Posterior vena cava (tissue), 2 donors: ENCODE results near the gene PLD3. TPM values are rescaled to one million over a fixed set of nuclear protein-coding genes. Genes with fewer than 3 reads are reported as not detected.
A peak's percentile ranks its signal among the peaks of the same experiment; 100 is the strongest.

Experiments used
- DNase-seq: peaks from one replicate; pipeline ENCODE4 v3.0.0-alpha.2; 2020; ENCODE audit warnings: low spot score
- intact Hi-C, 2 donors: fragments of 100-400 bp; cut with DNase I; formaldehyde crosslinking; loops; one replicate each; pipeline versions ENCODE4 v1.14.1 to v1.14.2; 2022 to 2023
- long read RNA-seq, 2 donors: library from polyadenylated mRNA; unstranded; transcript quantifications; one replicate each; pipeline ENCODE4 v2.0.0, GENCODE V29; 2020 to 2021
- total RNA-seq, 2 donors: library from RNA; stranded (reverse); fragmentation: NEBNext Ultra II Directional; extraction: Animal tissue kit (Norgen Biotek cat#: 25700); gene quantifications; one replicate each; pipeline ENCODE4 v1.2.1, GENCODE V29; 2021
- donor health status: DM: yes; HTN: yes; CAD: no.
- donor health status: DM: yes; HTN: yes; CAD: no.

The PLD3 gene, protein sequence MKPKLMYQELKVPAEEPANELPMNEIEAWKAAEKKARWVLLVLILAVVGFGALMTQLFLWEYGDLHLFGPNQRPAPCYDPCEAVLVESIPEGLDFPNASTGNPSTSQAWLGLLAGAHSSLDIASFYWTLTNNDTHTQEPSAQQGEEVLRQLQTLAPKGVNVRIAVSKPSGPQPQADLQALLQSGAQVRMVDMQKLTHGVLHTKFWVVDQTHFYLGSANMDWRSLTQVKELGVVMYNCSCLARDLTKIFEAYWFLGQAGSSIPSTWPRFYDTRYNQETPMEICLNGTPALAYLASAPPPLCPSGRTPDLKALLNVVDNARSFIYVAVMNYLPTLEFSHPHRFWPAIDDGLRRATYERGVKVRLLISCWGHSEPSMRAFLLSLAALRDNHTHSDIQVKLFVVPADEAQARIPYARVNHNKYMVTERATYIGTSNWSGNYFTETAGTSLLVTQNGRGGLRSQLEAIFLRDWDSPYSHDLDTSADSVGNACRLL
- total RNA-seq, result 100 to 1,000 TPM; 153 to 281 TPM
- long read RNA-seq, donor 1, transcript PLD3-213 (3 exons, 750 nt), result major isoform, 6 of 83 reads
- long read RNA-seq, donor 1, partial matches to known transcripts, result 38 of 83 reads
- long read RNA-seq, donor 1, other reads (novel, unspliced or antisense), result 33 of 83 reads
- long read RNA-seq, donor 2, transcript PLD3-207 (13 exons, 2,140 nt), result major isoform, 30 of 214 reads
- long read RNA-seq, donor 2, partial matches to known transcripts, result 59 of 214 reads
- long read RNA-seq, donor 2, other reads (novel, unspliced or antisense), result 120 of 214 reads

DNA sequence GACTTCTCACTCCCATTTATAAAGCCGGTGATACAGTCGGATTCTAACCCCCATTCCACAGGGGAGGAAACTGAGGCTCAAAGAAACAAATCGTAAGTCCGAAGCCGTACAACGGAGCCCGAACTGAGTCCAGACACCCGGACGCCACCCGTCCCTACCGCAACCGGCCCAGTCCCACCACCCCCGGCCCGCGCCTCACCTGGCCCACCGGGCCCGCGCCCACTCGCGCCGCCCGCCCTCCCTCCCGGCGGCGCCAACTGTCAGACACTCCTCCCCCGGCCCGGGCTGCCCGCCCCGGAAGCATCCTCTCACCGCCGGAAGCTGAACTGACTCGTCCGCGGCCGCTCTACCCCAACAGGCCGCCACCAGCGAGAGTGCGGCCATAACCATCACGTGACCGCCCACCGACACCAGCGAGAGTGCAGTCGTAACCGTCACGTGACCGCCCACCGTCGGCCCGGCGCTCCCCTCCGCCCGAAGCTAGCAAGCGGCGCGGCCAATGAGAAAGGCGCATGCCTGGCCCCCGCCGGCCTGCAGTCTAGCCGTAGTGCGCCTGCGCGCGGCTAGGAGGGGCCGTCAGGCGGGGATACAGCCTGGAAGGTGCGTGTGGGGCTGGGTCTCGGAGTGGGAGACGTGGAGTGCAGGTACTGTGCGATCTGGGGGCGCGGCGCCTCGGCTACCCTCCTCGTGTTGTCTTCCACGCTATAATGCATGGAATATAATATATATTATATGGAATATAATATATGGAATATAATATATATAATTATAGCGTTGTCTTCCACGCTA lies at the start of gene PLD3, which contains the start of gene C19orf47:
Gene PLD3, plus strand, starts transcription at position 571 of the 789 bp plus-strand sequence. CDS start 17,789 bp downstream, outside the sequence.
Gene C19orf47, minus strand, starts transcription at position 273 of the 789 bp plus-strand sequence. CDS start 6,540 bp downstream, outside the sequence.
- DNase-seq, result peak; percentile 100
- intact Hi-C loops, result loop anchor here in 1 of 2 donors (10.0 kb wide), 1 partner anchor 96 kb away; the partner anchor contains the start of gene SERTAD3

DNA sequence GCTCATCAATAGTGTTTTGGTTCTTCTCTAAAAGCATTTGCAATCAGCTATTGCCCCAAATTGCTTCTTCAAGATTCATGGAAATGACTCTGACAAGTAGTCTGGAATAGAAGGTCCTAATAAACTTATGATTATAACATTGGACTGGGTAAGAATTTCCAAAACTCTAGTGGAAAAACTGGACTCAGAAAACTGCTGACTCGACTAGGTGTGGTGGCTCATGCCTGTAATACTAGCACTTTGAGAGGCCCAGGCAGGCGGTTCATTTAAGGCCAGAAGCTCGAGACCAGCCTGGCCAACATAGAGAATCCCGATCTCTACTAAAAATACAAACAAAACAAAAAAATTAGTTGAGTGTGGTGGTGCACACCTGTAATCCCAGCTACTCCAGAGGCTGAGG lies 47.8 kb upstream of the PLD3 start:
- intact Hi-C loops, result loop anchor here in 1 of 2 donors (10.0 kb wide), 1 partner anchor 94 kb away; the partner anchor contains the start of gene HIPK4
- DNase-seq, result no peak

DNA sequence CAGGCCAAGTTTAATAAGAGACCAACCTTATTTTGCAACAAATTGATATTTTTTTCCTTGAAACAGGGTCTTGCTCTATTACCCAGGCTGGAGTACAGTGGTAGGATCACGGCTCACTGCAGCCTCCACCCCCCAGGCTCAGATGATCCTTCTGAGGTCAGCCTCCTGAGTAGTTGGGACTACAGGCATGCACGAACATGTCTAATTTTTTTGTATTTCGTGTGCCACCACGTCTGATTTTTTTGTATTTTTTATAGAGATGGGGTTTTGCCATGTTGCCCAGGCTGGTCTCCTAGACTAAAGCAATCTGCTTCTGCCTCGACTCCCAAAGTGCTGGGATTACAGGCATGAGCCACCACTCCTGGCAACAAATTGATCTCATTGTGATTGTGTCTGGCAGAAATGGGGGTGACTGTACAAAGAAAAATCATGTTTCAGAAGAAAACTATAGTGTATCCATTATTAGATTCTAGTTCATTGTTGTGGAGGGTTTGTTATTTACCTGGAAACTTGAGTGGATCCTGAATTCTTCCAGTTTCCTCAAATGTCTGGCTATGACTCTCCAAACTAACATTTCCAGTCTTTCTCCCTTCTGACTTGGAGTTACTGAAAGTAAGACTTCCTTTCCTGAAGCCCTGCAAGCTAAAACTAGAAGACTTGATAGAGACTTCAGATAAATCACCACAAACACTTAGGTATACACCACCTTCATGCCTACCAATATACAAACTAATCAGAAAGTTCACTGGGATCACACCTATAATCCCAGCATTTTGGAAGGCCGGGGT lies 46.1 kb upstream of the PLD3 start:
- DNase-seq, result peak; percentile 11
- intact Hi-C loops, result loop anchor here in 1 of 2 donors (10.0 kb wide), 1 partner anchor 92 kb away; the partner anchor contains the start of gene HIPK4

DNA sequence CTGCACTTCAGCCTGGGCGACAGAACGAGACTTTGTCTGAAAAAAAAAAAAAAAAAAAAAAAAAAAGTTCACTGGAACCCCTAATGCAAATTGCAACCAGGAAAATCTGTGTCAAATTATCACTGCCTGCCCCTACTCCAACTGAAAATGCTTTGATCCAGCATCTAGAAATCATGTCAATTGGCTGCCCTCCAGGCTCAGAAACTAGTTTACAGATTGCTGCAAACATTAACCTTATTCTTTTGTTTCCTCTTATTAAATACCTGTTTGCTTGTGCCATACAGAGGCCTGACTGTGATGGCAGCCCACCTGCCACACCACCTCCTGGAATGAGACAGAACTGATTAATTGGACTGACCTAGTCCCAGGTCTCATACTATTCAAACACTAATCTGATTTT lies 44.7 kb upstream of the PLD3 start:
- peak; percentile 25 for DNase-seq
- intact Hi-C loops, result loop anchor here in 1 of 2 donors (10.0 kb wide), 1 partner anchor 91 kb away; the partner anchor contains the start of gene HIPK4

DNA sequence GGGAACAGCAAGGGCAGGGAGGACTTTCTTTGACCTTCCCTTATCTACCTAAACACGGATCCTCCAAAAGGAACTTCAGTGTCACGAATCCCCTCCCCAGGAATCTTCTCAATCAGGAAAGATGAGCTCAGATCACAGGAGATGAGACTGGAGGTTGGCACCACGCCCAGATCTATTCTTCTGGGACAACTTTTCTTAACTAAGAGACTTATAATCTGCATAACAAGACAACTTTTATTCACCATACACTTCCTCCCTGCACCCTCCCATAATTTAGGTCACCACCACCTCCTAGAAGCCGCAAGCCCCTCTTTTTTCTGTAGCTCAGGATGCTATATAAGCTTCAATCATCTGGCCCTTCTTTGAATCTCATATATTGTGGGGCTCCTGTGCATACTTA lies 44.2 kb upstream of the PLD3 start:
- DNase-seq, result no peak
- intact Hi-C loops, result loop anchor here in 1 of 2 donors (10.0 kb wide), 1 partner anchor 90 kb away; the partner anchor contains the start of gene HIPK4

DNA sequence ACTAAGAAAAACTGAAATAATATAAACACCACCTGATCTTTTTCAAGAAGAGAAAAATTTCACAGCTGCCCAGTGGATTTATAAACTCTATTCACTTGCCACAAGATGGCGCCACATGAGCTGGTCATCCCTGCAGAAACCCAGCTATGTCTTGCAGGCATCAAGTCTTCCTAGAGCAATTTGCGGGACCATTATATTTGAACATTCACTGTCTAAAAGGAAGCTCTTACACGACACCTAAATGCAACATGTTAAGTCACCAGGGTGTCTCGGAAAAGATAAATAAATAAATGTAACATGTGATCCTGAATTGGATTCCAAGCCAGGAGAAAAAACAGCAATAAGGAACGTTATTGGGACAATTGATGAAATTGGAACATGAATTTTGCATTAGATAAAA lies 43.1 kb upstream of the PLD3 start:
- DNase-seq, result peak; percentile 91
- intact Hi-C loops, result loop anchor here in 1 of 2 donors (10.0 kb wide), 1 partner anchor 89 kb away; the partner anchor contains the start of gene HIPK4

DNA sequence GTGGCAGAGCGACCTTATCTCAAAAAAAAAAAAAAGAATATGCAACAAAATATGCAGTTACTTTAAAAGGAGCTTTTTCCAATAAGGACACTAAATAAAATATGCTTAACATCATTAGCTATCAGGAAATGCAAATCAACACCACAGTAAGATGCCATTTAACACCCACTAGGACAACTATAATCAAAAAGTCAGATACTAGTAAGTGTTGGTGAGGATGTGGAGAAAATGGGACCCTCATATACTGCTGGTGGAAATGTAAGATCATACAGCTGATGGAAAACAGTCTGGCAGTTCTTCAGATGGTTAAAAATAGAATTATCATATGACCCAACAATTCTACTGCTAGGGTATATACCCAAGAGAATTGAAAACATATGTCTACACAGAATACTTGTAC lies 38.8 kb upstream of the PLD3 start:
- DNase-seq, result no peak
- intact Hi-C loops, result loop anchor here (10.0 kb wide), 2 partner anchors 85 to 315 kb away; partner anchors contain the start of gene HIPK4 (in 1 of the 2)

DNA sequence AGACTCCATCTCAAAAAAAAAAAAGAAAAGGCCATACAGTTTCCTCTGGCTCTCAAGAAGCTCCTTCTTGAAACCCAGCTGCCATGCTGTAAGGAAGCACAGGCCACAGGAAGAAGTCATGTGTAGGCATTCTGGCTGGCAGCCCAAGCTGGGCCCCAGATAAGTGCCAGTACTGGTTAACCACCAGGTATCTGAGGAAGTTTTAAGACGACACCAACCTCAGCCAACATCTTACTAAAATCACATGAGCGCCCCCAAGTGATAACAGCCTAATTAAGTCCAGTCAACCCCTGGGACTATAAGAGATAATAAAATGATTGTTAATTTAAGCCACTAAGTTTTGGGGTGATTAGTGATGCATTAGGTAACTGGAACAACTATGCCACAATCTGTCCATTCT lies 36.0 kb upstream of the PLD3 start:
- peak; percentile 26 for DNase-seq
- intact Hi-C loops, result loop anchor here in 1 of 2 donors (10.0 kb wide), 1 partner anchor 312 kb away; no protein-coding TSS in a partner anchor

GRCh38 chr19:40313229-40313983 lies 35.1 kb upstream of the PLD3 start:
- DNase-seq, result peak; percentile 30
- intact Hi-C loops, result loop anchor here in 1 of 2 donors (10.0 kb wide), 1 partner anchor 311 kb away; no protein-coding TSS in a partner anchor

DNA sequence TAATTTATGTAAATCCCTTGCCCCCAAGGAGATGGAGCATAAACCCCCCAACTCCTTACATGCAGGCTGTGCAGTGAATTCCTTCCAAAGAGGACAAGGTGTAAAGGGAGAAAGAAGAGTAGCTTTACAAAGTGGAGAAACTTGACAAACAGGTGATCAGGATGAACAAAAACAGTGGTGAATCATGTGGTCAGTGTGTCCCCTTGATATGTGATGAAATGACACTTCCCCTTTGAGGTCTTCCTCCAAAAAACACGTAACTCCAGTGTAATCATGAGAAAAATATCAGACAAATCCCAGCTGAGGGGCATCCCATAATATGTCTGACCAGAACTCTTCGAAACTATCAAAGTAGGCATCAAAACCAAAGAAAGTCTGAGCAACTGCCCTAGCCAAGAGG lies 33.8 kb upstream of the PLD3 start:
- intact Hi-C loops, result loop anchor here in 1 of 2 donors (10.0 kb wide), 1 partner anchor 310 kb away; no protein-coding TSS in a partner anchor
- DNase-seq, result no peak

DNA sequence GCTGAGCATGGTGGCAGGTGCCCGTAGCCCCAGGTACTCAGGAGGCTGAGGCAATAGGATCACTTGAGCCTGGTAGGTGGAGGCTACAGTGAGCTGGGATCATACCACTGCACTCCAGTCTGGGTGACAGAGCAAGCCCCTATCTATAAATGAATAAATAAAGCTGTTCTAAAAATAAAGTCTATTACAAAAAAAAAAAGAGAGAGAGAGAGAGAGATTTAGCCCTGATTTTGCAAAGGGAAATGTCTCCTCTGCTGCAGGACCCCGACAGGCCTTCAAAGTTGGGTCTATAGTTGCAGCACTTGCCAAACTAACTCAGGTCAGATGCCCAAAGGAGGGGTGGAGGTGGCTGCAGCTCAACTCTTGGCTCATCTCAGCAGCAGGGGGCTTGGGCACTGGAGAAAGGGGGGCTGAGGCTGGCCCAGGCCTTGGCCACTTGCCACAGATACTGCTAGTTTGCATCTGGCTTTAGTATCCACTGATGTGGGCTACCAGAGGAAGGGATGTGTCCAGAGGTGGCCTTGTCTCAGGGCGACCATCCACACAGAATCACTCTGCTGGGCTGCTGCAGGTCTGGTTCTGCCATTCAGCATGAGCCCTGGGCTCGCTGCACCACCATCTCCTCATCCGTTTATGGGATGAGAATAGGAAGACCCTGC lies 32.6 kb upstream of the PLD3 start:
- peak; percentile 79 for DNase-seq
- intact Hi-C loops, result loop anchor here in 1 of 2 donors (10.0 kb wide), 1 partner anchor 309 kb away; no protein-coding TSS in a partner anchor

GRCh38 chr19:40317338-40317737 lies 31.2 kb upstream of the PLD3 start:
- intact Hi-C loops, result loop anchor here in 1 of 2 donors (10.0 kb wide), 1 partner anchor 307 kb away; no protein-coding TSS in a partner anchor
- DNase-seq, result no peak

GRCh38 chr19:40320558-40320935 lies 27.9 kb upstream of the PLD3 start:
- DNase-seq, result peak; percentile 40
- intact Hi-C loops, result no loop called here

DNA sequence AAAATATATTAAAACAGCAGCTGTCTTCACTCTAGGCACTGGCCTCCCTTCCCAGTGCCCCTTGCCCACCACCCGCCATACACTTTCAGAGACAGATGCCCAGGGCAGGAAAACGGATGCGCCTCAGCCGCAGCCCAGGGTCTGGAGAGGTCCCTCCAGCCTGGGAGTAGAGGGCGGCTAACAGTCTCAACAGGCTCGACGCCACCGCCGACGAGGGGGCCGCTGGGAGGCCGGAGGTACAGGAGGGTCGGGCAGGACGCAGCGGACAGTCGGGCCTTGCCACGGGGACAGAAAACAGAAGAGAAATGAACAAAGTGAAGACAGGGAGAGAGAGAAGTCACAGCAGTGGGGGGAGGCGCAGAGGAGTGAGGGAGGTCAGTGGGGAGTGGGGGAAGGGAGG lies 27.4 kb upstream of the PLD3 start:
- peak; percentile 79 for DNase-seq
- intact Hi-C loops, result no loop called here

- peak; percentile 76 for DNase-seq
- intact Hi-C loops, result no loop called here
Observed at GRCh38 chr19:40321566-40322270, 26.8 kb upstream of the PLD3 start.

- no peak for DNase-seq
- intact Hi-C loops, result no loop called here
Observed at GRCh38 chr19:40322271-40322610, 26.3 kb upstream of the PLD3 start.
